GM19240 (cell line): ENCODE results near the gene BCL3.
"Not testable (repeated sequence)": the region's sequence is repeated elsewhere in the genome, so short reads cannot be mapped to it uniquely, and the experiment has no call there.

Source experiments
- DNase-seq: peaks from one replicate; pipeline ENCODE4 v3.0.0; 2011; ENCODE audit warnings: low spot score; ENCODE audit not compliant: insufficient read length

The BCL3 gene

DNA sequence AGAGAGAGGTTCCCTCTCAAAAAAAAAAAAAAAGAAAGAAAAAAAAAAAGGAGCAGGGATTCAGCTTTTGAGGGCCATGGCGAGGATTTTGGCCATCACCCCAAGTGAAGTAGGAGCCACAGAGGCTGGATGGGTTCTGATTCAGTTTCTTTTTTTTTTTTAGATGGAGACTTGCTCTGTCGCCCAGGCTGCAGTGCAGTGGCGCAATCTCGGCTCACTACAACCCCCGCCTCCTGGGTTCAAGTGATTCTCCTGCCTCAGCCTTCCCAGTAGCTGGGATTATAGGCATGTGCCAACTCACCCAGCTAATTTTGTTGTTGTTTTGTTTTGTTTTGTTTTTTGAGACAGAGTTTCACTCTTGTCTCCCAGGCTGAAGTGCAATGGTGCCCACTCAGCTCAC lies 27.1 kb upstream of the BCL3 start:
- not testable (repeated sequence) for DNase-seq

DNA sequence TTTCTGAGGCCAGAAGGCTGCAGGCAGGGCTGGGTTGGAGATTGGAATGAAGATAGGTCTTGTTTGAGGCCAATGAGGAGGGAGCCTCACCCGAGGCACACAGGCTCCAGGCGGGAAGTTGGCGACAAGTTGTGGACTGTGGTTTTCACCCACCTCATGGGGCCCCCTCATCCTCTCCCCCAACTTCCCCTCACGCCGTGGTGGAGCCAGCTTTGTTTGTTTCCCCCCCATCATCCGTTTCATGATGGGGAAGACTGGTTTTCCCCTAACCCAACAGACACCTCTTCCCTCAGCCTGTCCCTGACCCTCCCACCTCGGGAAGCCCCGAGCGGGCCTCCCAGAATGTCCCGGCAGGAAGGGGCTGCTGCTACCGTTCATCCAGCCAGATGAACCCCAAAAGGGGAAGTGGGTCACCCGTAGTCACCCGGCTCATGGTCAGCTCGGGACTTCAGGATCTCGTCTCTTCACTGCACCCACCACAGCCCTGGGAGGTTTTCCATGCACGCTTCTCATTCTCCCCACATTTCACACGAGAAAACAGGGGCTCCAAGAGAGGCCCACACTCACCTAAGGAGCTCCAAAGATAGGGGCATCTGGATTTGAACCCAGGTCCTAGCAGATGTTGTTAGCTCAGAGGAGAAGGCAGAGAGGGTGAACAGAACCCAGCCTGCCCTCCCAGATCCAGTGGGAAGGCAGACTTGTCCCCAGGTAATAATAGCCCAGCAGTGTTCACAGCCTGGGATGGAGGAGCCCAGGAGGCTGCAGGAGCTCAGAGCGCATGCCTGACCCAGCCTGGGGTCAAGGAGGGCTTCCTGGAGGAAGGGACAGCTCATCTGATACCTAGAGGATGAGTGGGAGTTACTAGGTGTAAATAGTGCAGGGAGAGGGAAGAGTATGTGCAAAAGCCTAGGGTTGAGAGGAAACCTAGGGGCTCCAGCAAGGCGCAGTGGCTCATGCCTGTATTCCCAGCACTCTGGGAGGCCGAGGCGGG lies 26.1 kb upstream of the BCL3 start:
- DNase-seq, result no peak

DNA sequence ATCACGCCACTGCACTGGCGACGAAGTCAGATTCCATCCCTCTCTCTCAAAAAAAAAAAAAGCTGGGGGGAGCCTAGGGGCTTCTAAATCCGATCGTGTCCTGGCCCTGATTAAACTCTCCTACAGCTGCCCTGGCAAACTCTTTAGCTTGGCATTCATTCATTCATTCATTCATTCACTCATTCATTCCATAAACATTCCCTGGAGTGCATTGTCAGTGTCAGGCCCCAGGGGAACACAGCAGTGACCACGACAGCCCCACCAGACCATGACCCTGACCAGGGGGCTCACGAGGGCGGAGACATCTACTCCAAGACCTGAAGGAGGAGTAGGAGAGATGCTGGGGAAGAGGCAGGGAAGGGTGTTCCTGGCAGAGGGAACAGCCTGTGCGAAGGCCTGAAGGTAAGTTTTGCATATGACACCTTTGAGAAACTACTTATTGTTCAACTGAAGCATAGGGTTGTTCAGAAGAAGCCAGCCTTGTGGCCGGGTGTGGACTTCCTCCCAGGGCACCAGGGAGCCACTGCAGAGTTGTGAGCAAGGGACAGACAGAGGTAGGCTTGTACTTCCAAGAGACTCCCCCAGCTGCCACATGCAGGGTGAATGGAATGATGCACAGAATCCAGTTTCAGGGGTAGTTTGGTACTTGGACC lies 25.1 kb upstream of the BCL3 start:
- DNase-seq, result no peak

DNA sequence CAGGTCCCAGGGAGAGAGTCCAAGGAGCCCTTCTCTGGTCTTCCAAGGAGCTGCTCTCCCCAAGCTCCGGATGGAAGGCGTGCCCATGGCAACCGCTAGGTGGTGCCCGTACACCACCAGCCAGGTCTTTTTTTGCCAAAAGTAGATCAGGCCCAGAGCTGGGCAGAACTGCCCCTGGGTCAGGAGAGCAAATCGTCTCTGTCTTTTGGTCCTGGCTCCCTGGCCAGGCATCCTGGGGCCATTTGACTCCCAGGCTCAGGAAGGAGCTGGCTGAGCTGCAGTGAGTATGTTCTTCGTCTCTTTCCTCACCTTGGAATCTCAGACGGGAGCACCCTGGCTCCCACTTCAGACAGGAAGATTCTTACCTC lies 24.6 kb upstream of the BCL3 start:
- peak; percentile 79 for DNase-seq

DNA sequence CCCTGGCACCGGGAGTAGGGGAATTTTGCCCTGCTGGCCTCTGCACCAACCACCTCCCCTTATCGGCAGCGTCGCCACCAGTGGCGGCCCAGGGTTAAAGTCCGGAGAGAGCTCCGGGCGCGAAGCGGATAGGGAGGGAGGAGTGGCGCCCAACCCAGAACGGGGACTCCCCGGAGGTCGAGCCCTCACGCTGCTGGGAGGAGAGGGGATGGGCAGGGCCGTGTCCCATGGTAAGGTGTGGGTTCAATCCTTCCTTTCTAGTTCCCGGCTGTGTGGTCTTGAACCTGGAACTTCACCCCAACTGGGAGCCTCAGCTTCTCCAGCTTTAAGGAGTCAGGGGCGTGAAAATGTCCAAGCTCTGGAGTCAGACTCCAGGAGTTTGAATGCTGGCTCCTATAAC lies 23.3 kb upstream of the BCL3 start:
- no peak for DNase-seq

DNA sequence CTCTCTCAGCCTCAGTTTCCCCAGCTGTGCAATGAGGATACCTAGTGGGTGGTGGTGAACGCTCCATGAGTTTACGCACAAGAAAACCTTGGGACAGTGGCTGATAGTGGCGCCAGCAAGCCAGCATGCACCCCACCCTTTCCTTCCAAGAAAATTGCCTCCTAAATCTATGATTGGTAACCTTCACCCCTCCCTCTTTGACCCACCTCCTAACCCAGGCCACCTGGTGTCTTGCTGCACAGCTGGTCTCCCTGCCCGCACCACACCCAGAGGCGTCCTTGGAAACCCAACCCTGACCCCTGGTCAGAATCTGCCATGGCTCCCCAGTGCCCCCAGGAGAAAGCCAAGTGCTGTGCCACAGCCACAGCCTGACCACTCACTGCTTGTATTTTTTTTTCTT lies 22.8 kb upstream of the BCL3 start:
- DNase-seq, result no peak

DNA sequence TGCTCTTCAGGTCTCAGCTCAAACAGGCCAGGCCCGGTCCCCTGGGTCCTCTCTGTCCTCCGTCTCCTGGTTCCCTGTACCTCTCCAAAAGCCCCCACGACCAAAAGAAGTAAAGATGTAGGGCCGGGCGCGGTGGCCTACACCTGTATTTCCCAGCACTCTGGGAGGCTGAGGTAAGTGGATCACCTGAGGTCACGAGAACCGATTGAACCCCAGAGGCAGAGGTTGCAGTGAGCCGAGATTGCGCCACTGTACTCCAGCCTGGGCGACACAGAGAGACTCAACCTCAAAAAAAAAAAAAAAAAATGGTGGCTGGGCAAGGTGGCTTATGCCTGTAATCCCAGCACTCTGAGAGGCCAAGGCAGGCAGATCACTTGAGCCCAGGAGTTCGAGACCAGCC lies 22.0 kb upstream of the BCL3 start:
- no peak for DNase-seq

DNA sequence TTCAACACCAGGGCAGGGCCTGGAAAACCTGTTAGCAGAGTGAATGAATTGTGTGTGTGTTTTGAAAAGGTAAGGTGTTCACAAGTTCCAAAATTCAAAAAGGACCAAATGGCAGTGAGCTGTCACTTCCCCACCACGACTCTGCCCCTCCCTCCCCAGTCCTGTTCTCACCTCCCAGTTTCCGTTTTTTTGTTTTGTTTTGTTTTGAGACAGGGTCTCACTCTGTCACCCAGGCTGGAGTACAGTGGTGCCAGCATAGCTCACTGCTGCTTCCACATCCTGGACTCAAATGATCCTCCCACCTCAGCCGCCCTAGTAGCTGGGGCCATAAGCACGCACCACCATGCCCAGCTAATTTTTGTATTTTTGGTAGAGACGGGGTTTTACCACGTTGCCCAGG lies 20.3 kb upstream of the BCL3 start:
- DNase-seq, result no peak

DNA sequence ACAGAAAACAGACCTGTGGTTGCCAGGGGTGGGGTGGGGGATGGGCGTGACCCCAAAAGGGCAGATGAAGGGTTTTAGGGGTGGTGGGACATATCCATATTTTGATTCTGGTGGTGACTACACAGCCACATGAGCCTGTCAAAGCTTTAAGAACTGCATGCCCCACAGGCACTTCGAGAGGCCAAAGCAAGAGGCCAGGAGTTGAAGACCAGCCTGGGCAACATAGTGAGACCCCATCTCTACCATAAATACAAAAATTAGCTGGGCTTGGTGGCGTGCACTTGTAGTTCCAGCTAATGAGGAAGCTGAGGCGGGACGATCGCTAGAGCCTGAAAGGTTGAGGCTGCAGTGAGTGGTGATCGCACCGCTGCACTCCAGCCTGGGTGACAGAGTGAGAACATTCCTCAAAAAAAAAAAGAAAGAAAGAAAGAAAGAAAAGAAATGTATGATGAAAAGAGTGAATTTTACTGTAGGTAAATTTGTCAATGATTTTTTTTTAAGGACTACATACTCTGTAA lies 18.9 kb upstream of the BCL3 start:
- DNase-seq, result no peak

DNA sequence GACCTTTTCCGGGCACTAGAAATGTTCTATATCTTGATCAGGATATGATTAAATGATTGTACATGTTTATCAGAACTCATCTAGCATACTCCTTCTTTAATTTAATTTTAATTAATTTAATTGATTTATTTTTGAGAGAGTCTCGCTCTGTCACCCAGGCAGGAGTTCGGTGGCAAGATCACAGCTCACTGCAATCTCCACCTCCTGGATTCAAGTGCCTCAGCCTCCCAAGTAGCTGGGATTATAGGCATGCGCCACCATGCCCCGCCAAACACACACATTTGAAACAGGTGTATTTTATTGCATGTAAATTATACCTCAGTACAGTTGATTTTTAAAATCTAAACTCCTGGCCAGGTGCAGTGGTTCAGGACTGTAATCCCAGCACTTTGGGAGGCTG lies 17.4 kb upstream of the BCL3 start:
- no peak for DNase-seq

DNA sequence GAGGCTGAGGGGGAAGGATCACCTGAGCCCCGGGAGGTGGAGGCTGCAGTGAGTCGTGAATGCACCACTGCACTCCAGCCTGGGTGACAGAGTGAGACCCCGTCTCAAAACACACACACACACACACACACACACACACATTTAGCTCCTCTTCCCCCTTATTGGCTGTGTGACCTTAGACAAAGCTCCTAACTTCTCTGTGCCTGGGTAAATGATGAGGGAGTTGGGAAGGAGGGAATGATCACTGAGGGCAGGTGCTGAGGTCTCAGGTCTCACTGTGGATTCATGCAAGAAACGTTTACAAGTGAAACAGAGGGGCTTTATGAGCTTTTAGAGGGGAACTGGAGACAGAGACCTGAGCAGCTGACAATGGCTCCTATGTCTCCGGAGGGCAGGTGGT lies 16.9 kb upstream of the BCL3 start:
- no peak for DNase-seq

DNA sequence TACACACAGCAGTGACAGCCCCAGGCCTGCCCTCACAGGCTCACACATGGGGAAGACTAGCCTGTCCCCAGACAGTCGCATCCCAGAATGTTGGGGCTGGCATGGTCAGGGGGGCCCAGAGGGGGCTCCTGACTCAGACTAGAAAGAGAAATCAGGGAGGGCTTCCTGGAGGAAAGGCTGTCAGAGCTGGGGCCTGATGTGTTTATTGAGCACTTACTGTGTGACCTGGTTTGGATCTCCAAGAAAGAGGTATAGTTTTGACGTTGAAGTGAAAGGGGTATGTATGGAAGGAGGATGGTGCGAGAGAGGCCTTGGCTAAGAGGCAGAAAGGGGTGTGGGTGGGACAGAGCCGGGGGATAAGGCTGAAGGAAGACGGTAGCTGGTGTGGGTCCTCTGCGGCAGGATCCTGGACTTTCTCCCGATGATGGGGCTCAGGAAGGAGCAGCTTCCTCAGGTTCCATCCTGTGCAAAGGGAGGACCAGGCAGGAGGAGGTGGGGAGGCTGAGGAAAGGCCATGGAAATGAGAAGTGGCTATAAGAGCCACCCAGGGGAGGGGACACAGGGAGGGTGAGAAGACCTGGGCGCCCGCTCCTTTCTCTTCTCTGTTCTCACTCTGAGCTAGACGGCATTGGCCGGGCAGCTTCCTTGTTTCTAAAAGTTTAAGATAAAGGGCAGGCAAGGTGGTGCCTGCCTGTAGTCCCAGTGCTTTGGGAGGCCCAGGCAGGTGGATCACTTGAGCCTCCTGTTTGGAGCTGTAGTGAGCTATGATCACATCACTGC lies 16.1 kb upstream of the BCL3 start:
- no peak for DNase-seq

DNA sequence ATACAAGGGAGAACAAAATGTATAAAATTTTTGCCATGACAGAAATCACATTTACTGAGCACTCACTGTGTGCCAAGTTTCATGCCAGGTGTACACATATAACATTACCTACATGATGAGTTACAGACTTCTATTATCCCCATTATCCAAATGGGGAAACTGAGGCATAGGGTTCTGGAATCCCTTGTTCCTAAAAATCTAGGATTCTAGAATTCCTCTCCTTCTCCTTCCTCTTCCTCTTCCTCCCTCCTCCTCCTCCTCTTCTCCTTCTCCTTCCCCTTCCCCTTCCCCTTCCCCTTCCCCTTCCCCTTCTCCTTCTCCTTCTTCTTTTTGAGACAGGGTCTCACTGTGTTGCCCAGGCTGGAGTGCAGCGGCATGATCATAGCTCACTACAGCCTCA lies 14.2 kb upstream of the BCL3 start:
- no peak for DNase-seq

DNA sequence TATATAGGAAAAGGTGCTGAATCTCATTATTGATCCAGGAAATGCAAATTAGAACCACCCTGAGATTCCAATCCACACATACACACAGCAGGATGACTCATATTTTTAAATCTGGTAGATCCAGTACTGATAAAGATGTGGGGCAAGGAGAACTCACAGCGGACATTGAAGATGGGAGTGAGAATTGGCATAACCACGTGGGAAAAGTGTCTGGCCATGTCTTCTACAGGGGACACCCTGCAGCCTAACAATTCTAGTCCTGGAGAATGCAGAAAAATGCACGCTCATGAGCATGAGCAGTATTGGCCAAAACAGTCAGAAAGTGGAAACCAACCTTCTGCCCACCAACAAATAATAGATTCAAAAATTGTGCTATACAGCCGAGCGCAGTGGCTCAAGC lies 13.5 kb upstream of the BCL3 start:
- DNase-seq, result no peak

DNA sequence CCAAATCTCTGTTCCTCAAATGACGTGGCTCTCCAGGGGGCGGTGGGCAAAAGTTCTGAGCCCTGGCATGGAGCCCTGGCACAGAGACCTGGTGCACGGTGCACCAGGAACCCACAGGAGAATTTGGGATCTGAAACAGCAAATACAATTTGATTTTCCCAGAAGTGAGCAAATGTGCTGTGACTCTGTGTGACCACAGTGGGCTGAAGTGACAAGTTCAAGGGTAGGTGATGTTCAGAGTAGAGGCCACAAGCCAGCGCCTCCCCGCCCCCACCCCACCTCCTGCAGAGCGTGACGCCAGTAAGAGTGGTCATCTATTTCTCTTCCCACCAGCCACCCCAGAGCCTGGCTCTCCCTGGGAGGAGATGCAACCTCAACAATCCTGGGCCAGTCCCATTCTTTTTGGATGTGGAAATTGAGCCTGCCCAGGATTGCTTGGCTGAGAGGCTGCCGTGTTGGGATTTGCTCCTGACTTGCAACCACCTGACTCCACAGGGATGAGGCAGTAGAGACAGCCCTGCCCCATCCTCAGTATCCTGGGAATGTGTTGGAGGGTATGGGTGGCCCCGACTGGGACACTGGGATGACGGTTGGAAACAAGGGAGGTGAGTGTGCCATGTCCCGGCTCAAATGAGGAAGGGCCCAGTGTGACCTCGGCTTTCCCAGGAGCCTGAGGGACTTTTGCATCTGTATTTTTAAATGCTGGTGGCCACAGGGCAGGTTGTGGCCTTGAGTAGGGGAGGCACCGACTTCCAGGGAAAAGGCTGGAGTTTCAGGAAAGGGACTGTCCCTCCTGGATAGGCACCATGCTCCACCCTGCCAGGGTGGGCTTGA lies 11.1 kb upstream of the BCL3 start:
- DNase-seq, result no peak

DNA sequence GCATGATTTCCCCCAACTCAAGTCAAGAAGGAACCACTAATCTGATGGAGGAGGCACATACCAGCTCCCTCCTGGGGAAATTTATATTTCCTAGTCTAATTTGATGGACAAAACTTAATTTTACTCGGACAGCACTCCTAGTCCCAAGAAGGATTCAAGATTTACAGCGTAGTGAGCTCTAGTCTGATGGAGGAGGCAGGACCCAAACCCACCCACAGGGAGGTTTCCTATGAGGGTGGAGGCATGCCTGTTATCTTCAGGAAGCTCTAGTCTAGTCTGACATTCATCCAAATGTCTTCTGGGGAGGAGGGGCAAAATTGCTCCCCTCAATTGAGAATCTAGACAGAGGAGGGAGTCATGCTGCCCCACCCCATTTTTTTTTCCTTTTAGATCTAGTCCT lies 10.4 kb upstream of the BCL3 start:
- no peak for DNase-seq

DNA sequence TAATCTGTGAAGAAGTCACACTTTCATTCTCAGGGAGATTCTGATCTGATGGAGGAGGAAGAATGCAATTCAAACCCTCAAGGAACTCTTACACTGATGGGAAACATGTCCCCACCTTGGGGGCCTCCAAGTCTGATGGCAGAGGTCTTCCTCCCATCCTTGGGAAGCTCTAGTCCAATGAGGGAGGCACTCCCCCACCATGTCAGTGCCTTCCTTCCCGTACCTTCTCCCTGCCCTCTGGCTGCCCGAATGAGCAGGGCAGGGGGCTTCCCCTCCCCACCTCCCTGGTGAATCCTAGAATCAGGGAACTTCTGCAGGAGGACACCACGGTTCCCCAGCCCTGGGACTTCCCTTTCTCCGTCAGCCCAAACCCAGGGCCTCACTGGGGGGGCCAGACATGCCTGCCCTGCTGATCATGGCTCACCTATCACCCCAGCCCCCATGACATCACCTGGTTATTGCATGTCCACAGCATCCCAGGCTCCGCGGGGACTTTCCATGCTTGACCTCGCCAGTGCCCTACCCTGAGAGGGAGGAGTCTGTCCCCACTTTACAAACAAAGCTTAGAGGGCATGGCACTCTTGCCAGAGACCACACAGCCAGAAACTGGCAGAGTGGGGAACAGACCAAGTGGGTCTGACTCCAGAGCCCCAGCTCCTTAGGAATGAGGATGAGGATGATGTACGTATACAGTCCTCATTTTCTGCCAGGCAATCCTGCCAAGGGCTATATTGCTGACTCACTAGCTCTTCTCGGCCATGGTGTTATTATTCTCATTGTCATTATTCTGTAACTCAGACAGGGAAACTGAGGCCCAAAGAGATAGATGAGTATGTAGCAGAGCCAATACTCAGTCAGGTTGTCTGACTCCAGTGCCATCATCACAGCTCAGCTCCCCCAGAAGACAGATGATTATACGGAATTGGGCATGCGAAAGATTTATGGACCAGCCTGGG lies 9.6 kb upstream of the BCL3 start:
- DNase-seq, result no peak

DNA sequence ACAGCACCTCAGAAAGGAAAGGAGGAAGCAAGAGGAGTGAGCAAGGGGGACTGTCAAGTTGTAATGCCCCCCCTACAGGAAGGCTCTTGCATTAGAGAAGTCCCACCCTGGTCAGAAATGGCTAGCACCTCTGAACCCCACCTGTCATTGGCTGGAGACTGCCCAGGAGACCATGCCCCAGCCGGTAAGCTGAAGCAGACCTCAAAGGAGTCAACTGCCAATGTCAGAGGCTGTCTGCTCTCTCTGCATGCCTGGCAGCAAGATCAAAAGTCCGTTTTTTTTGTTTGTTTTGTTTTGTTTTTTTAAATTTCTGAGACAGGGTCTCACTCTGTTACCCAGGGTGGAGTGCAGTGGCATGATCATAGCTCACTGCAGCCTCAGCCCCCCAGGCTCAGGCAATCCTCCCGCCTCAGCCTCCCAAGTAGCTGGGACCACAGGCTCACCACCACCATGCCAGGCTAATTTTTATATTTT lies 8.1 kb upstream of the BCL3 start:
- DNase-seq, result no peak

DNA sequence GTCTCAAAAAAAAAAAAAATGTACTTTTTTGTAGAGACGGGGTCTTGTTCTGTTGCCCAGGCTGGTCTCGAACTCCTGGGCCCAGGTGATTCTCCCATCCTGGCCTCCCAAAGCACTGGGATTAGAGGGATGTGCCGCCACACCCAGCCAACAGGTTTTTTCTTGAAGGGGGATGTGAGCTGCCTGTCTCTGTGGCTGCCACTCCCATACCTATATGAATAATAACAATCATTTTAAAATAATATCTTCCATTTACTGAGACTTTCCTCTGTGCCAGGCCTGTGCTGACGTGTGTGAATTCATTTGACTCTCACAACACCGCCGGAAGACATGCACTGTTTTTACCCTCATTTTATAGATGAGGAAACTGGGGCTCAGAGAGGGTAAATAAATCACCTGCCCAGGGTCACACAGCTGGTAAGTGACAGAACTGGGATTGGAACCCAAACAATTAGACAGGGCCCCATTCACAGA lies 7.2 kb upstream of the BCL3 start:
- DNase-seq, result no peak
